ENCODE results near the gene GPR148.
"Not testable (repeated sequence)": the region's sequence is repeated elsewhere in the genome, so short reads cannot be mapped to it uniquely, and the experiment has no call there.

GRCh38 chr2:130703250-130703649 is 25.6 kb upstream of the GPR148 start:
- not testable (repeated sequence) for TF ChIP-seq CTCF (conservative IDR thresholded peaks at IDR 0.05 in 1 of 2, IDR thresholded peaks at IDR 0.05 in 1 of 2; ENCODE audit: low read depth in 1 of 2, low read length in 2 of 2); EZH2 (IDR thresholded peaks at IDR 0.05; ENCODE audit: low read length, missing control alignments)

Measured in fibroblast of lung (primary cell).